Measurements from ENCODE around the gene CTTNBP2NL.

CTTNBP2NL gene

DNA sequence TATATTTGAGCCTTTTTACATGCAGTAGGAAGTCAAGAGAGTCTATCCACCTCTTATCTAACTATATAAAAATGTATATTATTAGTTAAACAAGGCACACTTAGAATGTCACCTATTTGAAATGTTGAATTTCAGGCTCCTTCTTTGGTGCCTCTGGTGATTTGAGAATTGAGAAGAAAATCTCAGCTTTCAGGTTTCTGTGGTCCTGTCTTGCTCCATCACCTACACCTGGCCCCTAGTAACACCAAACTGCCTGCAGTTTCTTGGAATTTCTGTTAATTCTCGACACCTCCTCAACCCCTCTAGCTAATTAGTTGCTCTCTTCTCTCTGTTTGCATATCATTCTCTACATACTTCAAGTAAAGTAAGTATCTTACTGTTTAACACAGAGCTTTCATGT lies 57.9 kb downstream of the CTTNBP2NL start:
- no peak overlapping the region for H3K4me3 ChIP-seq (ENCODE audit: low read length)
- no peak for TF ChIP-seq CTCF (IDR thresholded peaks at IDR 0.05; ENCODE audit: insufficient read depth, low read depth, low read length, missing control alignments)
- no peak for DNase-seq (ENCODE audit: low read depth)

DNA sequence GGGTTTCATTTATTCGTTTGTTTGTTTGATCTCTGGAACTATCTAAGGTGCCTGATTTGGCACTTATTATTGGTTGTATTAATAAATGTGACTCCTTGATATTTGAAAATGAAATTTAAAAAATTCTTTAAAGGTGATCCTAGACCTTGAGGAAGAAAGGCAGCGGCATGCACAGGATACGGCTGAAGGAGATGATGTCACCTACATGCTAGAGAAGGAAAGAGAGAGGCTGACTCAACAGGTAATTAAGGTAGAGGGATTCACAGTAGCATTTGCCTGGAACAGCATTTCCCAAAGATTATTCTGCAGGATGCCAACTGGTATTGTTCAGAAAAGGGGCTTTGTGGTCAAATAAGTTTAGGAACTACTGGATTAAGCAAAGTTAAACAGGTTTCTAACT lies 58.3 kb downstream of the CTTNBP2NL start:
- H3K4me3 ChIP-seq (ENCODE audit: low read length): no peak overlapping the region
- TF ChIP-seq CTCF (IDR thresholded peaks at IDR 0.05; ENCODE audit: insufficient read depth, low read depth, low read length, missing control alignments): no peak
- DNase-seq (ENCODE audit: low read depth): peak; percentile 77

- no peak for DNase-seq (ENCODE audit: low read depth)
- no peak for TF ChIP-seq CTCF (IDR thresholded peaks at IDR 0.05; ENCODE audit: insufficient read depth, low read depth, low read length, missing control alignments)
- H3K4me3 ChIP-seq (ENCODE audit: low read length): no peak overlapping the region
These were observed 61.2 kb downstream of the CTTNBP2NL start for GRCh38 chr1:112457241-112457640.

- TF ChIP-seq CTCF (IDR thresholded peaks at IDR 0.05; ENCODE audit: insufficient read depth, low read depth, low read length, missing control alignments): no peak
- H3K4me3 ChIP-seq (ENCODE audit: low read length): no peak overlapping the region
- no peak for DNase-seq (ENCODE audit: low read depth)
These were observed 61.9 kb downstream of the CTTNBP2NL start for GRCh38 chr1:112457955-112458354.

DNA sequence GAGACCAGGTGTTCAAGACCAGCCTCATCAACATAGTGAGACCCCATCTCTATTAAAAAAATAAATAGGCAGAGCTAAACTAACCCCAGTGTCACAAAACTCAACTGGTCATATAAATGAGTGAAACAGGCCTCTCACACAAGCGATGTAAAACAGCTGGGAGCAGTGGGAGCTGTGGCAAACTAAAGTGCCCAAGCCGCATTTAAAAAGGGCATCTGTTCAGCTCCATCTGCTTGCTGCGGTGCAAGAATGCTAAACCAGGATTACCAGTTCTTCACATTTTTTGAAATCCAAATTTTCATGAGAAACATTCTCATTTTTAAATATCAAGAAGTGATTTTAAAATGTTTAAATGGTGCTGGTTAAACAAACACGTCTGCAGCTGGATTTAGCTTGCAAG lies 62.7 kb downstream of the CTTNBP2NL start:
- DNase-seq (ENCODE audit: low read depth): no peak
- TF ChIP-seq CTCF (IDR thresholded peaks at IDR 0.05; ENCODE audit: insufficient read depth, low read depth, low read length, missing control alignments): no peak
- H3K4me3 ChIP-seq (ENCODE audit: low read length): no peak overlapping the region

DNA sequence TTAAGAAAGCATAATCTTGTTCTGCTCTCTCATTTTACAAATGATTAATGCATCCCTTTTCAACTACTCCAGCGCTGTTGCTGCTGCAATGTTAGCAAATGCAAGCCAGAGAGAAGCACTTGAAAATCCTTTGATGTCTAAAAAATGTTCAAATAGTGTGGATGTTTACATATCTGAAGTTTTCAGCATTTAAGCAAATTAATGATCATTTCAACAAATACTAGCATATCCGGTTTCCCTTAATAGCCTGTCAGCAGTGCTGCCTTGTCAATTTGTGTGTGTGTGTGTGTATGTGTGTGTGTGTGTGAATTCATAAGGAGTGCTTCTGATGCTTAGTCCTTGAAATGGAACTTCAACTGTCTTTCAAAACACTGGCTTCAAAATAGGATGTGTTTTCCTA lies 64.6 kb downstream of the CTTNBP2NL start:
- H3K4me3 ChIP-seq (ENCODE audit: low read length): no peak overlapping the region
- no peak for TF ChIP-seq CTCF (IDR thresholded peaks at IDR 0.05; ENCODE audit: insufficient read depth, low read depth, low read length, missing control alignments)
- peak; percentile 24 for DNase-seq (ENCODE audit: low read depth)

DNA sequence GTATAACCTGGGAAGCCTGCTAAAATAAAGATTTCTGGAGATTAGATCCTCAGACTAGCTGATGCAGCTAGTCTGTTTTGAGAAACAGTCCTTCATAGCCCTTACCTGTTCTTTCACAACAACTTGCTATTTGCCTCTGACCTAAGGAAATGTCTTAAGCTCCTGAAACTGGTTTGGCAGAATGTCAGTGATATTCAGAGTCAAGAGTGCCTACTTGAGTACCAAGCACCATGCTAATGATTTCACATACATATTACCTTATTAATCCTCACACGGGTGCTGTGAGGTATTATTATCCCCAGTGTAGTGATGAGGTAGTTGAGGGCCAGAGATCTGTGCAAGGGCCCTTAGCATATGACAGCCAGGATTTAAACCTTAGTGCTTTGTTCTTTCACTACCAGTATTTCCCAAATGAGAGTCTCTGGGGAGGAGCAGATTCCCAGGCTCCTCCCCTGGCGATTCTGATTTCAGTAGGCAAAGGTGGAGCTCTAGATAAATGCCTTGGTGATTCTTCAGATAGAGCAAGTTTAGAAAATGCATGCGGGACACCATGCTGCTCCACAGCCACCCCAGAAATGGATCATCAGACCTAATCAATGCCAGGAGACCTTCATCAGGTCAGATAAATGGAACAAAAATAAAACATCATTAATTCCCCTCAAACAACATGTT lies 65.3 kb downstream of the CTTNBP2NL start:
- no peak for TF ChIP-seq CTCF (IDR thresholded peaks at IDR 0.05; ENCODE audit: insufficient read depth, low read depth, low read length, missing control alignments)
- DNase-seq (ENCODE audit: low read depth): peak; percentile 93
- no peak overlapping the region for H3K4me3 ChIP-seq (ENCODE audit: low read length)

Data from epithelial cell of esophagus (primary cell).